HG03460 (cell line): Measurements from ENCODE around the gene AGO3.
"Not testable (repeated sequence)": the region's sequence is repeated elsewhere in the genome, so short reads cannot be mapped to it uniquely, and the experiment has no call there.

Experiments
- ATAC-seq: cut with Tn5 transposase; IDR thresholded peaks from one replicate; pipeline ENCODE4 v1.9.1; 2021; ENCODE audit not compliant: unreplicated experiment

Gene AGO3

GRCh38 chr1:36006941-36007500, 76.1 kb downstream of the AGO3 start:
- no peak for ATAC-seq

GRCh38 chr1:36007741-36008140, 76.8 kb downstream of the AGO3 start:
- ATAC-seq: no peak

DNA sequence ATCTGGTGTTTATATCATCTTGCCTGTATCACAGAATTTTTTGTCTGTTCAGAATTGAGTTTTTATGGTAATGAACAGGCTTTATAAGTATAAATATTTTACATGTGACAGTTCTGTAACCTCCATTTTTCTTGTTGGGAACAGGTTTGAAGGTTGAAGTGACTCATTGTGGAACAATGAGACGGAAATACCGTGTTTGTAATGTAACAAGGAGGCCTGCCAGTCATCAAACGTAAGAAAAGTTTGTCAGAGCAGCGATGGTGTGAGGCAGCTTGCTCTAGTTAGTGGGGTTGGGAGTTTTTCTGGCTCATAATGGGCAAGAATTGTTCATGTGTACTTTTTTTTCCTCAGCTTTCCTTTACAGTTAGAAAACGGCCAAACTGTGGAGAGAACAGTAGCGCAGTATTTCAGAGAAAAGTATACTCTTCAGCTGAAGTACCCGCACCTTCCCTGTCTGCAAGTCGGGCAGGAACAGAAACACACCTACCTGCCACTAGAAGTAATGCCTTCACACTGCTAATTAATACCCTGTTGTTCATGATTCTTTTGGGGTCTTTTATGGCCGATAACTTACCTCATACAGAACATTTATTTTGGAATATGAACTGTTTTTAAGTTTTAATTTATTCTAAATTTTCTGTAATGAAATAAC, 77.8 kb downstream of the AGO3 start:
- ATAC-seq: no peak

DNA sequence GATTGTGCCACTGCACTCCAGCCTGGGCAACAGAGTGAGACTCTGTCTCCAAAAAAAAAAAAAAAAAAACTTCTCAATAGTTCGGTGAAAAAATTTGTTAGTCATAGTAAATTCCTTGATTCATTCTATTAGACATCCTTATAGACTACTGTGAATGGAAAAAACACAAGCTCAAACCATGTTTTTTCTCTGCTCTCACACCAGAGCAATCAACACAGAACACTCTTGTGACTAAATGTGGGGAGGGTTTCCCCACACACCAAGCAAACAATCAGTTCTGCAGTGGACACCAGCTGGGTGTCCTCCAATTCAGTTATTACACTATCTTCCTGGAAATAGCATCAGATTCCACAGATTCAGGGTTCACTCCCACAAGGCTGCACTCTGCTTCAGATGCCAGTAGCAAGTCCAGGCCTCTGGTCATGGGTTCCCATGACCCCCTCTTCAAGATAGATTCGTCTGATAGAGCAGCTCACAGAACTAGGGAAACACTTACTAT, 83.9 kb downstream of the AGO3 start:
- ATAC-seq: no peak

GRCh38 chr1:36016686-36017085, 85.8 kb downstream of the AGO3 start:
- no peak for ATAC-seq

- no peak for ATAC-seq
Observed at GRCh38 chr1:36023098-36023769, 92.3 kb downstream of the AGO3 start.

DNA sequence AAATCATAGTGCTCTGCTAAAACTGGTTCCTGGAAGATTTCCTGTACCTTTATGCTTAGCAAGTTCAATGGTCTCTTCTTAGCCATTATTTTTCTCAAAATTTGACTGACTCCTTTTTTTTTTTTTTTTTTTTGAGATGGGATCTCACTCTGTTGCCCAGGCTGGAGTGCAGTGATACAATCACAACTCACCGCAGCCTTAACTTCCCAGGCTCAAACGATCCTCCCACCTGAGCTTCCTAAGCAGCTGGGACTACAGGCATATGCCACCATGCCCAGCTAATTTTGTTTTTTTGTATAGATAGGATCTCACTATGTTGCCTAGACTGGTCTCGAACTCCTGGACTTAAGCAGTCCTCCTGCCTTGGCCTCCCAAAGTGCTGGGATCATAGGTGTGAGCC, 93.1 kb downstream of the AGO3 start:
- not testable (repeated sequence) for ATAC-seq

- ATAC-seq: no peak
Observed at GRCh38 chr1:36024847-36025246, 93.9 kb downstream of the AGO3 start.

- no peak for ATAC-seq
Observed at GRCh38 chr1:36027766-36028165, 96.9 kb downstream of the AGO3 start.

DNA sequence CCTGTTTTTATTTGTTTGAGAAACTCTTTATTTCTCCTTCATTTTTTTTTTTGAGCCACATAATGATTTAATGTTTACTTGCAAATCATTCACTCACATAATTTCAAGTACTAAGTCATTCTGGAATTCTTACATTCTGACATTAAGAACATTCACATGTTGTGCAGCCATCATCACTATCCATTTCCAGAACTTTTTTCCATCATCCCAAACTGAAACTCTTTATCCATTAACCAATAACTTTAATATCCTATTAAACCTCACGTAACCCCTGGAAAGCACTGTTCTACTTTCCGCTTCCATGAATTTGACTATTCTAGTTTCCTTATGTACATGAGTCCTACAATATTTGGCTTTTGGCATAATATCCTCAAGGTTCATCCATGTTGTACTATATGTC, 100.5 kb downstream of the AGO3 start:
- ATAC-seq: no peak

DNA sequence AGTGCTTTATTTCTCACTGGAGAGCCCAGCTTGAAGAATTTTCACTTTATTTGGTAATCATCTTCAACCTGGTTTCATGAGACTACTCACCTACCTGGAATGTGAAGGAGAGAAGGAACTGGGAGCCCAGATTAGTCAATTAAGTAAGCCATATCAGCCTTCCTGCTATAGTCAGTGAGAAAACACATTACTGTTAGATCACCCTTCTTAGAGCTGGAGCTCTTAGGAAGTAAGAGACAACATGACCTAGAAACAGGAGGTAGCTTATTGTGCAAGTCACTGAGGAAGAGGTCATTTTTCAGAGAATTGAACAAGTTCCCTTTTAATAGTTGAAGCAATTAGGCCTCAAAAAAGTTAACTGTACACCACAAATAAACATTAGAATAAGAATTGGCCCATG, 103.8 kb downstream of the AGO3 start:
- ATAC-seq: no peak

DNA sequence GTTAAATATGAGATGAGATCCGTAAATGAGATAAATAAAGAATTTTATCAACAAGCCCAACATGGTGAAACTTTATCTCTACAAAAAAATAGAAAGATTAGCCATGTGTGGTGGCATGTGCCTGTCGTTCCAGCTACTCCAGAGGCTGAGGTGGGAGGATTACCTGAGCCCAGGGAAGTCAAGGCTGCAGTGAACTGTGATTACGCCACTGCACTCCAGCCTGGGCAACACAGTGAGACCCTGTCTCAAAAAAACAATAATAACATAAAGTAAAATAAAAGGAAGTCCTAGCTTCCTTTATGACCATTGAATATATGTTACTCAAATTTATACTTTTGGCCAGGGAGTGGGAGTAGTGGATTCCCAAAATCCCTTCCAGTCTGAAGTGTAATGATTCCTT, 104.2 kb downstream of the AGO3 start:
- no peak for ATAC-seq

DNA sequence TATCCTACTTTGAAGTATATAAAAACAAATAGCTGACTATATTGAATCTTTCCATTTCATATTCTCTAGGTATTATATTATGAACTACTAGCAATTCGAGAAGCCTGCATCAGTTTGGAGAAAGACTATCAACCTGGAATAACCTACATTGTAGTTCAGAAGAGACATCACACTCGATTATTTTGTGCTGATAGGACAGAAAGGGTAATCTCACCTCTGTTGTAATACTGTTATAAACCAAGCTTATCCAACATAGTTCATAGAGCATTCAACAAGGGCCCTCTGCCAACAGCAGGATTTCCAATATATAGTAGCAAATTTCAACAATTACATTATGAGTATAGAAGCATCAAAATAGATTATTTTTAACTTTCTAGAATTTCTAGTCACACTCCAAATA, 109.3 kb downstream of the AGO3 start:
- ATAC-seq: no peak

- no peak for ATAC-seq
Observed at GRCh38 chr1:36051821-36052220, 120.9 kb downstream of the AGO3 start.

GRCh38 chr1:36053978-36054377, 123.1 kb downstream of the AGO3 start:
- no peak for ATAC-seq

DNA sequence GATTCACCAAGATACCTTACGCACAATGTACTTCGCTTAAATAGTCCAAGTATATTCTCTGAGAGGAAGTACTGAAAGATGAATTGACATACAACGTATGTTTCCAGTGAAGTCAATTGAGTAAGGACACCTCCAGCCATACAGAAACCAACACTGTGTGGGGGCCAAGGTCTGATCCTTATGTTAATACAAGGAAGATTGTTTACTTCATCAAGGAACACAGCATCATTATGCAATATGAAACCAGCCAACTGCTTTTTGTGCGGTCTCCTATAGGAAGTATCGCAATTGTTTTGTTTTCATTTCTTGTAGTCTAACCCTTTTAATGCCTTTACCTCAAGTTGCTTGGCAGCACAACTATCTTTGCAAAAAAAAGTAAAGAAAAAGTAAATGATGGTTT, 124.8 kb downstream of the AGO3 start:
- ATAC-seq: no peak

DNA sequence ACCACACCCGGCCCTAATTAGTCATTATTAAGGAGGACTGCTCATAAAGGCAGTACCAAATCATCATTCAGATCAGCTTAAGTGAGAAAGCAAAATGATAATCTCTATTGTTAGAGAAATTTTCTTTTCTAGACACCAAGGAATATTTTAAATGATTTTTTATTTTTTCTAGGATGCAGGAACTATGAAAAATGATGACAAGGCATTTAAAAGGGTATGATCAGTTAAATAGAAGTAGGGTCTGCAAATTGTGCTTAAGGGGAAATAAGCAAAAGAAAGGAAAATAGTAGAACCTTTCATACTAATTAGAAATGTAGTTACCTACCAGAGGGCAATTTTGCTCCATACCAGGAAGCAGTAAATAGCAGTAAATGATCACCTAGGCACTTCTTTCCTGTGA, 131.4 kb downstream of the AGO3 start:
- no peak for ATAC-seq

- ATAC-seq: no peak
Observed at GRCh38 chr1:36067871-36068270, 137.0 kb downstream of the AGO3 start.

DNA sequence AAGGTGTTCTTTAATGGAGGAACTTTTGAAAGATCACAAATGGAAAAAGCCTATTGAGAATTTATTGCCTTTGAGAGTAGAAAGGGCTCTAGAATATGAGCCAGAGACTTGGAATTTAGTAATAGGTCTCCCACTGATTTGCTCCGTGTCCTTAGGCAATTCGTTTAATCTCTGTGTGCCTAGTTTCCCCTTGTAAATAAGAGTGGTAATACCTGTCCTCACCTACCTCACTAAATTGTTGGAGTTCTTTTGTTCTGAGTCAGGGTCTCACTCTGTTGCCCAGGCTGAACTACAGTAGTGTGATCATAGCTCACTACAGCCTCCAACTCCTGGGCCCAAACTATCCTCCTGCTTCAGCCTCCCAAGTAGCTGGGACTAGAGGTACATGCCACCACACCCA, 138.0 kb downstream of the AGO3 start:
- no peak for ATAC-seq

DNA sequence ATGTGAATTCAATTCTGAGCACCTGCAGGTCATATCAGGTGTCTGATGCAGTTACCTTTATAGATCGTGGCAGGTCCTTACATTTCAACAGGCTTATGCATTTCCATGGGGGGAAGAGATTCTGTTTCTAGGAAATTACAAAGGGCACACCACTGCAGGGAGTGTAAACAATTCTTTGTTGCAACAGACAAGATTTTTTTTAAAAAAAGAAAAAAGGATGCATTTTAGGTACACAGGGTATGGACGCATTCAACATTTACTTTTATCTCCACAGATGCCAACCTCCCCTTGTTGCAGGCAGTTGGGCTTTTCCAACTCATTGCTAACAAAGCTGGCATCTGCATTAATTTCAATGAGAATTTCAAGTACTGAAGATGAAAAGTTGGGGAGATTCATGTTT, 139.4 kb downstream of the AGO3 start:
- no peak for ATAC-seq

- no peak for ATAC-seq
Observed at GRCh38 chr1:36076979-36077573, 146.2 kb downstream of the AGO3 start.

GRCh38 chr1:36080236-36080635, 149.3 kb downstream of the AGO3 start:
- ATAC-seq: no peak
